ENCODE measurements around the gene TDRD10. TPM values are rescaled to one million over a fixed set of nuclear protein-coding genes. Genes with fewer than 3 reads are reported as not detected.

The TDRD10 gene
- total and polyA plus RNA-seq, 2 of the 4 experiments (the other 2 are of a cell fraction), result not detected

DNA sequence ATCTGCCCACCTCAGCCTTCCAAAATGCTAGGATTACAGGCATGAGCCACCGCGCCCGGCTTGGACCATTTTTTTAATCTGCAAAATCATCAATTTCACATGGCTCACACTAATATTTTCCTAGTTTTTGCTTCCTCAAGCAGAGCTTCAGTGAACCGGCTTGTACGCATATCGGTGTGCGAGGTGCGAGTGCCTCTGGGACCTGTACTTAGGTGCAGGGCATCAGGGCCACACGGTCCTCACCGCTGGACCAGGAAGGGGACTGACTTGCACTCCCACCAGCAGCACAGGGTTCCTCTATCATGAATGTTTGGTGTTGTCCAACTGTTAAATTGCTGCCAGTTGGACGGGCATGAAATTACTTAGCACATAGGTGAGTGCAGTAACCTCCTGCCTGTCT is 15.6 kb downstream of the TDRD10 start:
- H3K9me1 ChIP-seq (ENCODE audit: insufficient read depth, low read length), result no peaks in the 10 kb centered on the region
- intact Hi-C loops (cut with micrococcal nuclease) (no loop called here), in situ Hi-C loops (cut with MboI; ENCODE audit: low sequenced_read_pairs) (no loop called here), dilution Hi-C loops (cut with HindIII; ENCODE audit: low sequenced_read_pairs, unreplicated experiment) (no loop called here)
- H4K91ac ChIP-seq (ENCODE audit: insufficient read depth, low read depth, low read length), result no peak overlapping the region
- no peaks in the 10 kb centered on the region; the same call in 1 of the 2 replicates for H4K20me1 ChIP-seq (ENCODE audit: insufficient read depth, low read length)
- H2BK20ac ChIP-seq (ENCODE audit: low read depth, low read length), result no peak overlapping the region
- no TSS peak for BruUV-seq (replicated peaks)
- H3K27me3 ChIP-seq (ENCODE audit: control insufficient read depth, insufficient read depth, low read length), result peaks cover 63% of the 10 kb centered on the region
- H4K8ac ChIP-seq (ENCODE audit: low read depth in 2 of 2, low read length in 2 of 2), result no peak overlapping the region
- H3K36me3 ChIP-seq (ENCODE audit: control insufficient read depth, insufficient read depth, low read length), result no peaks in the 10 kb centered on the region
- no peak overlapping the region for H2BK120ac ChIP-seq (ENCODE audit: low read depth, low read length)
- no peak for TF ChIP-seq CEBPB (IDR thresholded peaks at IDR 0.05; ENCODE audit: low read depth, low read length)
- TF ChIP-seq, protein P1, sequence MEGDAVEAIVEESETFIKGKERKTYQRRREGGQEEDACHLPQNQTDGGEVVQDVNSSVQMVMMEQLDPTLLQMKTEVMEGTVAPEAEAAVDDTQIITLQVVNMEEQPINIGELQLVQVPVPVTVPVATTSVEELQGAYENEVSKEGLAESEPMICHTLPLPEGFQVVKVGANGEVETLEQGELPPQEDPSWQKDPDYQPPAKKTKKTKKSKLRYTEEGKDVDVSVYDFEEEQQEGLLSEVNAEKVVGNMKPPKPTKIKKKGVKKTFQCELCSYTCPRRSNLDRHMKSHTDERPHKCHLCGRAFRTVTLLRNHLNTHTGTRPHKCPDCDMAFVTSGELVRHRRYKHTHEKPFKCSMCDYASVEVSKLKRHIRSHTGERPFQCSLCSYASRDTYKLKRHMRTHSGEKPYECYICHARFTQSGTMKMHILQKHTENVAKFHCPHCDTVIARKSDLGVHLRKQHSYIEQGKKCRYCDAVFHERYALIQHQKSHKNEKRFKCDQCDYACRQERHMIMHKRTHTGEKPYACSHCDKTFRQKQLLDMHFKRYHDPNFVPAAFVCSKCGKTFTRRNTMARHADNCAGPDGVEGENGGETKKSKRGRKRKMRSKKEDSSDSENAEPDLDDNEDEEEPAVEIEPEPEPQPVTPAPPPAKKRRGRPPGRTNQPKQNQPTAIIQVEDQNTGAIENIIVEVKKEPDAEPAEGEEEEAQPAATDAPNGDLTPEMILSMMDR (conservative IDR thresholded peaks at IDR 0.05; ENCODE audit: low read depth, low read length), result no peak
- TF ChIP-seq BHLHE40 (IDR thresholded peaks at IDR 0.05; ENCODE audit: low read depth, low read length), result no peak
- no peak for TF ChIP-seq MAFK (IDR thresholded peaks at IDR 0.05; ENCODE audit: low read depth, low read length)
- TF ChIP-seq, protein P2, sequence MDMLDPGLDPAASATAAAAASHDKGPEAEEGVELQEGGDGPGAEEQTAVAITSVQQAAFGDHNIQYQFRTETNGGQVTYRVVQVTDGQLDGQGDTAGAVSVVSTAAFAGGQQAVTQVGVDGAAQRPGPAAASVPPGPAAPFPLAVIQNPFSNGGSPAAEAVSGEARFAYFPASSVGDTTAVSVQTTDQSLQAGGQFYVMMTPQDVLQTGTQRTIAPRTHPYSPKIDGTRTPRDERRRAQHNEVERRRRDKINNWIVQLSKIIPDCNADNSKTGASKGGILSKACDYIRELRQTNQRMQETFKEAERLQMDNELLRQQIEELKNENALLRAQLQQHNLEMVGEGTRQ (IDR thresholded peaks at IDR 0.05; ENCODE audit: low read depth, low read length), result no peak
- TF ChIP-seq CHD1 (IDR thresholded peaks at IDR 0.05; ENCODE audit: low read depth, low read length), result no peak
- TF ChIP-seq RCOR1 (IDR thresholded peaks at IDR 0.05; ENCODE audit: insufficient replicate concordance, low read length), result no peak
- TF ChIP-seq RFX5 (IDR thresholded peaks at IDR 0.05; ENCODE audit: low read depth, low read length), result no peak
- no peak for TF ChIP-seq MXI1 (IDR thresholded peaks at IDR 0.05; ENCODE audit: borderline replicate concordance, low read depth, low read length)
- no peak for TF ChIP-seq NFE2L2 (IDR thresholded peaks at IDR 0.05; ENCODE audit: low read depth, low read length)
- TF ChIP-seq POLR2A (IDR thresholded peaks at IDR 0.05; ENCODE audit: low read depth, low read length), result no peak
- TF ChIP-seq, protein P3, sequence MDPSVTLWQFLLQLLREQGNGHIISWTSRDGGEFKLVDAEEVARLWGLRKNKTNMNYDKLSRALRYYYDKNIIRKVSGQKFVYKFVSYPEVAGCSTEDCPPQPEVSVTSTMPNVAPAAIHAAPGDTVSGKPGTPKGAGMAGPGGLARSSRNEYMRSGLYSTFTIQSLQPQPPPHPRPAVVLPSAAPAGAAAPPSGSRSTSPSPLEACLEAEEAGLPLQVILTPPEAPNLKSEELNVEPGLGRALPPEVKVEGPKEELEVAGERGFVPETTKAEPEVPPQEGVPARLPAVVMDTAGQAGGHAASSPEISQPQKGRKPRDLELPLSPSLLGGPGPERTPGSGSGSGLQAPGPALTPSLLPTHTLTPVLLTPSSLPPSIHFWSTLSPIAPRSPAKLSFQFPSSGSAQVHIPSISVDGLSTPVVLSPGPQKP (IDR thresholded peaks at IDR 0.05; ENCODE audit: borderline replicate concordance, low read depth, low read length), result no peak
- no peak for TF ChIP-seq RAD21 (IDR thresholded peaks at IDR 0.05; ENCODE audit: low read length)
- no peak for TF ChIP-seq MAZ (IDR thresholded peaks at IDR 0.05; ENCODE audit: borderline replicate concordance, low read depth, low read length)
- TF ChIP-seq FOS (IDR thresholded peaks at IDR 0.05; ENCODE audit: low read depth, low read length), result no peak
- no peak for TF ChIP-seq SMC3 (IDR thresholded peaks at IDR 0.05; ENCODE audit: low read depth, low read length)
- H4K5ac ChIP-seq (ENCODE audit: low read depth, low read length), result no peak overlapping the region
- H2BK15ac ChIP-seq (ENCODE audit: low read depth, low read length), result no peak overlapping the region
- no peak overlapping the region for H3K23ac ChIP-seq (ENCODE audit: low read depth, low read length)
- H3K4me1 ChIP-seq (ENCODE audit: control insufficient read depth, insufficient read depth, low read length), result no peaks in the 10 kb centered on the region
- ATAC-seq (ENCODE audit: low read depth) (no peak), DNase-seq (no peak)
- no peak overlapping the region for H3K9ac ChIP-seq (ENCODE audit: low read depth, low read length)
- no peak overlapping the region for H3K4me2 ChIP-seq (ENCODE audit: low read depth, low read length)
- H3K27ac ChIP-seq (ENCODE audit: insufficient read depth, low read length), result no peak overlapping the region
- H3K9me3 ChIP-seq (ENCODE audit: control insufficient read depth, insufficient read depth, low read length), result 0 out of 2 replicates have a peak, but pooled peaks cover 2% of the 10 kb centered on the region
- H3K14ac ChIP-seq (replicated peaks; ENCODE audit: low read depth, low read length), result no peak overlapping the region
- H3K4me3 ChIP-seq (ENCODE audit: insufficient read depth, low read depth, low read length), result no peak overlapping the region
- no peaks in the 10 kb centered on the region for H3K79me1 ChIP-seq (ENCODE audit: low read depth in 1 of 2, low read length in 2 of 2)
- no peak overlapping the region for H3K4ac ChIP-seq (ENCODE audit: low read depth, low read length)
- no peak overlapping the region for H2BK5ac ChIP-seq (ENCODE audit: low read depth, low read length, poor library complexity, severe bottlenecking)
- H2AFZ ChIP-seq (replicated peaks; ENCODE audit: low read length, poor library complexity), result peak overlapping the region; percentile 35
- ChIA-PET CTCF (interaction anchor here (0.7 kb wide), 1 partner anchor 574 kb away, joined by 3 read pairs; no protein-coding TSS in a partner anchor), POLR2A (ENCODE audit: unreplicated experiment) (no interaction called here)
- no peak overlapping the region for H2AK9ac ChIP-seq (replicated peaks; ENCODE audit: low read depth, low read length, poor library complexity)
- H3K56ac ChIP-seq (ENCODE audit: extremely low read depth, insufficient read depth, low read length), result no peak overlapping the region
- no peak overlapping the region for H2AK5ac ChIP-seq (ENCODE audit: low read depth, low read length)
- 84% methylated on average over 6 of the region's 11 CpGs; no CpG with 5 or more reads in 1 of the 2 experiments for WGBS, 2 experiments (ENCODE audit: extremely low coverage in 2 of 2, insufficient read length in 1 of 2)
- H3K18ac ChIP-seq (ENCODE audit: low read depth, low read length), result no peak overlapping the region

Measured in IMR-90 (cell line).